GM23248 (cell line): ENCODE measurements around the gene DDI2. TPM values are rescaled to one million over a fixed set of nuclear protein-coding genes. Genes with fewer than 3 reads are reported as not detected.

ENCODE experiments used
- DNase-seq: peaks from one replicate; pipeline ENCODE4 v3.0.0-alpha.2; 2015
- H2AFZ ChIP-seq: fragments of 200-600 bp; sonication (generic); 2 replicates; pipeline ENCODE4 v1.6.1; 2016; ENCODE audit warnings: antibody characterized with exemption
- H3F3A ChIP-seq: fragments of 200-600 bp; sonication (generic); 2 replicates; pipeline ENCODE4 v1.6.1; 2016; ENCODE audit warnings: mild to moderate bottlenecking, antibody characterized with exemption, mixed run types; ENCODE audit not compliant: insufficient read depth
- H3K27ac ChIP-seq: fragments of 200-600 bp; sonication (generic); 2 replicates; pipeline ENCODE4 v1.5.1; 2016; ENCODE audit warnings: mild to moderate bottlenecking
- H3K27me3 ChIP-seq: fragments of 200-600 bp; sonication (generic); replicated peaks from 2 replicates; pipeline ENCODE4 v1.6.1; 2016; ENCODE audit warnings: mild to moderate bottlenecking; ENCODE audit not compliant: insufficient read depth
- H3K36me3 ChIP-seq: fragments of 200-600 bp; sonication (generic); 2 replicates; pipeline ENCODE4 v1.6.1; 2016; ENCODE audit warnings: low read depth, mild to moderate bottlenecking
- H3K4me1 ChIP-seq: fragments of 200-600 bp; sonication (generic); 2 replicates; pipeline ENCODE4 v1.6.1; 2016; ENCODE audit warnings: mild to moderate bottlenecking; ENCODE audit not compliant: insufficient read depth
- H3K4me2 ChIP-seq: fragments of 200-600 bp; sonication (generic); one replicate; pipeline ENCODE4 v1.6.1; 2016; ENCODE audit warnings: mild to moderate bottlenecking; ENCODE audit not compliant: unreplicated experiment
- H3K4me3 ChIP-seq: fragments of 200-600 bp; sonication (generic); 2 replicates; pipeline ENCODE4 v1.5.1; 2016; ENCODE audit warnings: mild to moderate bottlenecking
- H3K79me2 ChIP-seq: fragments of 200-600 bp; sonication (generic); 2 replicates; pipeline ENCODE4 v1.6.1; 2016; ENCODE audit warnings: mild to moderate bottlenecking; ENCODE audit not compliant: insufficient read depth
- H3K9ac ChIP-seq: fragments of 200-600 bp; sonication (generic); 2 replicates; pipeline ENCODE4 v1.6.1; 2016; ENCODE audit warnings: mild to moderate bottlenecking
- H3K9me2 ChIP-seq: fragments of 200-600 bp; sonication (generic); 2 replicates; pipeline ENCODE4 v1.6.1; 2016; ENCODE audit warnings: mixed run types, mild to moderate bottlenecking, moderate library complexity; ENCODE audit not compliant: insufficient read depth
- H3K9me3 ChIP-seq: fragments of 200-600 bp; sonication (generic); one replicate; pipeline ENCODE4 v1.6.1; 2017; ENCODE audit warnings: low read depth
- H4K20me1 ChIP-seq: fragments of 200-600 bp; sonication (generic); 2 replicates; pipeline ENCODE4 v1.6.0; 2016; ENCODE audit not compliant: insufficient read depth
- EZH2 ChIP-seq: fragments of 200-600 bp; sonication (generic); IDR thresholded peaks from 2 replicates; pipeline ENCODE4 v1.6.1; 2018; ENCODE audit warnings: antibody characterized with exemption, mild to moderate bottlenecking; ENCODE audit not compliant: insufficient read depth, poor library complexity, severe bottlenecking
- EZH2phosphoT487 ChIP-seq: fragments of 200-600 bp; sonication (generic); IDR thresholded peaks from 2 replicates; pipeline ENCODE4 v1.6.1; 2018; ENCODE audit warnings: antibody characterized with exemption, moderate library complexity, mild to moderate bottlenecking, low read depth; ENCODE audit not compliant: insufficient read depth
- WGBS, 2 experiments: methylation state at CpG; one replicate each; pipeline ENCODE4 v1.1.6; 2015 to 2017; ENCODE audit warnings: low lambda C conversion rate in 2 of 2, low coverage in 1 of 2; ENCODE audit errors: missing lambda C conversion rate in 2 of 2; 5-methylcytosine and 5-hydroxymethylcytosine counted together
- in situ Hi-C: fragments of 300-500 bp; cut with MboI; formaldehyde crosslinking; loops from 2 replicates; pipeline ENCODE4 v1.15.0; 2020
- polyA plus RNA-seq: library from polyadenylated mRNA; unstranded; fragments of >200 nt; fragmentation: Nextera tagmentation; extraction: Ambion mirVana; gene quantifications from 2 replicates; pipeline ENCODE4 v1.2.1, GENCODE V29; 2016
- total RNA-seq: library from RNA; depleted of rRNA; stranded (reverse); fragments of >200 nt; shearing (Covaris generic); gene quantifications from 2 replicates; pipeline ENCODE4 v1.2.3, GENCODE V29; 2014

Gene DDI2
- total and polyA plus RNA-seq, 2 experiments from 2014 or later: 5.0 to 7.9 TPM

GRCh38 chr1:15605398-15606383 is 11.6 kb upstream of the DDI2 start:
- in situ Hi-C loops: no loop called here
- DNase-seq: no peak
- H3K4me1 ChIP-seq: peaks cover 4% of the 10 kb centered on the region; the same call in 1 of the 2 replicates
- no peak overlapping the region for H2AFZ ChIP-seq
- peaks cover 6% of the 10 kb centered on the region; the same call in 1 of the 2 replicates for H3K79me2 ChIP-seq
- H3F3A ChIP-seq: 0 out of 2 replicates have a peak, but pooled peaks cover 4% of the 10 kb centered on the region
- WGBS, 2 experiments: 86 to 89% methylated on average over 11 of the region's 11 CpGs
- H4K20me1 ChIP-seq: no peaks in the 10 kb centered on the region
- TF ChIP-seq EZH2phosphoT487: no peak
- TF ChIP-seq EZH2: no peak
- H3K4me2 ChIP-seq: no peak overlapping the region
- H3K27ac ChIP-seq: no peak overlapping the region
- no peaks in the 10 kb centered on the region for H3K9me3 ChIP-seq
- H3K27me3 ChIP-seq: no peaks in the 10 kb centered on the region
- H3K9me2 ChIP-seq: no peaks in the 10 kb centered on the region
- no peak overlapping the region for H3K9ac ChIP-seq
- H3K36me3 ChIP-seq: no peaks in the 10 kb centered on the region
- no peak overlapping the region for H3K4me3 ChIP-seq

DNA sequence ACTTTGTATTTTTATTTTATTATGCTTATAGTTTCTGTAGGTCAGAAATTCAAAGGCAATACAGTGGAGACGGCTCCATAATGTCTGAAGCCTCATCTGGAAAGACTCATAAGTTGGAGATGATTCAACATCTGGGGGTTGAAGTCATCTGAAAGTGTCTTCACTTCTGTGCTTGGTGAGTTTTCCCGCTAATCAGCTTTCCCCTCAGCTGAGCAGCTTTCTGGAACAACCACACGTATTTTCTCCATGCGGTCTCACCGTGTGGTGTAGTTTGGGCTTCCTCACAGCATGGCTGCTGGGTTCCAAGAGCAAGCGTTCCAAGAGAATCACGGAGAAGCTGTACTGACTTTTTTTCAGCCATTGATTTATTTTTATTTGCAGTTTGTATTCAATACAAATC is 7.6 kb upstream of the DDI2 start:
- in situ Hi-C loops: no loop called here

GRCh38 chr1:15610167-15610566 is 7.1 kb upstream of the DDI2 start:
- Histone ChIP-seq H2AFZ (peak overlapping the region; percentile 64), H4K20me1 (no peaks in the 10 kb centered on the region), H3K27me3 (no peaks in the 10 kb centered on the region), H3K9me3 (no peaks in the 10 kb centered on the region), H3K9ac (no peak overlapping the region), H3K4me2 (no peak overlapping the region), H3K79me2 (no peaks in the 10 kb centered on the region), H3K4me3 (no peak overlapping the region), H3K27ac (no peak overlapping the region), H3K36me3 (no peaks in the 10 kb centered on the region), H3K9me2 (no peaks in the 10 kb centered on the region), H3F3A (no peaks in the 10 kb centered on the region), H3K4me1 (no peaks in the 10 kb centered on the region)
- in situ Hi-C loops: no loop called here
- TF ChIP-seq EZH2 (no peak), EZH2phosphoT487 (no peak)
- WGBS, 2 experiments: 73% methylated on average over 4 of the region's 4 CpGs
- DNase-seq: no peak

More for the DNA sequence above, 7.6 kb upstream of the DDI2 start:
- peak; percentile 75 for DNase-seq
- H3K4me1 ChIP-seq: no peaks in the 10 kb centered on the region
- no peak overlapping the region for H3K9ac ChIP-seq
- H3K4me3 ChIP-seq: no peak overlapping the region
- WGBS, 2 experiments: 24 to 26% methylated on average over 7 of the region's 7 CpGs
- H3K27ac ChIP-seq: peak overlapping the region; percentile 47
- no peaks in the 10 kb centered on the region for H3K79me2 ChIP-seq
- H3K36me3 ChIP-seq: no peaks in the 10 kb centered on the region
- peak overlapping the region; percentile 64 for H2AFZ ChIP-seq
- no peaks in the 10 kb centered on the region for H3F3A ChIP-seq
- no peaks in the 10 kb centered on the region for H3K27me3 ChIP-seq
- no peaks in the 10 kb centered on the region for H3K9me2 ChIP-seq
- H3K9me3 ChIP-seq: no peaks in the 10 kb centered on the region
- no peak overlapping the region for H3K4me2 ChIP-seq
- no peaks in the 10 kb centered on the region for H4K20me1 ChIP-seq
- TF ChIP-seq EZH2phosphoT487 (no peak), EZH2 (no peak)

- peak; percentile 53 for DNase-seq
- peaks cover 34% of the 10 kb centered on the region for H3K4me1 ChIP-seq
- TF ChIP-seq EZH2phosphoT487 (no peak), EZH2 (no peak)
These were observed 685 bp upstream of the DDI2 start for GRCh38 chr1:15616373-15617172.

More at GRCh38 chr1:15616373-15617172, 685 bp upstream of the DDI2 start:
- no peaks in the 10 kb centered on the region for H3K27me3 ChIP-seq
- peak overlapping the region; percentile 77 for H3K9ac ChIP-seq
- H3F3A ChIP-seq: peaks cover 54% of the 10 kb centered on the region
- peak overlapping the region; percentile 98 for H2AFZ ChIP-seq
- H3K4me2 ChIP-seq: peak overlapping the region; percentile 86
- no peaks in the 10 kb centered on the region for H3K9me2 ChIP-seq
- 25 to 27% methylated on average over 16 of the region's 16 CpGs for WGBS, 2 experiments
- H4K20me1 ChIP-seq: no peaks in the 10 kb centered on the region
- H3K4me3 ChIP-seq: peak overlapping the region; percentile 81
- H3K36me3 ChIP-seq: no peaks in the 10 kb centered on the region
- H3K79me2 ChIP-seq: peaks cover 41% of the 10 kb centered on the region
- in situ Hi-C loops: no loop called here
- H3K9me3 ChIP-seq: no peaks in the 10 kb centered on the region
- H3K27ac ChIP-seq: peak overlapping the region; percentile 81
